Stimulated activated CD4-positive, alpha-beta T cell treated with anti-CD3 and anti-CD28 coated beads, Interleukin-2, amount 100 ng/mL, for 48 hours (primary cell): ENCODE measurements around the gene RPL4.

ENCODE experiments used
- DNase-seq, 2 donors: peaks; one replicate each; pipeline ENCODE4 v3.0.0-alpha.2; 2020

The RPL4 gene

DNA sequence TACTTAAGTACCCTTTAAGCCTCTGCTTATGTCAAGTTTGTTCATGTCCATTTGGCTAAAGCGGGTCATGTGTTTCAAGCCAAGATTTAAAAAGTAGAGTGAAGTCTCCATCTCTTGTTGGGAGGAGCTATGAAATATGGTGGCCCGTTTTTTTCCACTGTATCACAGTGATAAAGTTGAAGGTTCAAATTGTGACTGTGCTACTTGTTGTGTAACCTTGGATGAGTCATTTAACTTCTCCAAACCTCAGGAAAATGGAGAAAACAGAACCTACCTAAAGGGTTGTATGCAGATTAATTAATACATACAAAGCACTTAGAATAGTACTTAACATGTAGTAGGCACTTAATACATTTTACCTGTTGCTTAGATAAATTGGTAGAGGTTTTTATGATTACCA lies 50.5 kb downstream of the RPL4 start:
- DNase-seq: no peak

- no peak for DNase-seq
These were observed 51.6 kb downstream of the RPL4 start for GRCh38 chr15:66452971-66453580.

GRCh38 chr15:66452420-66452819 lies 52.2 kb downstream of the RPL4 start:
- DNase-seq: no peak
